PC-9 (cell line): ENCODE measurements around the gene TSEN34. TPM values are rescaled to one million over a fixed set of nuclear protein-coding genes. Genes with fewer than 3 reads are reported as not detected.

Source experiments
- BruUV-seq: library from RNA; stranded (reverse); fragments of 400-500 nt; replicated peaks from 2 replicates; lab custom pipeline; 2021; lab: Mats Ljungman, UMichigan
- CTCF ChIA-PET: fragments of 300-600 bp; sonication (Branson Sonifier 250); formaldehyde crosslinking; loops from one replicate; lab custom pipeline; 2022; ENCODE audit warnings: antibody characterized with exemption; lab: Charles Lee
- POLR2A ChIA-PET: fragments of 300-600 bp; sonication (Branson Sonifier 250); formaldehyde crosslinking; loops from one replicate; lab custom pipeline; 2022; ENCODE audit warnings: antibody characterized with exemption; ENCODE audit not compliant: unreplicated experiment; lab: Charles Lee
- DNase-seq, 2 experiments: peaks; one replicate each; pipeline versions ENCODE4 v3.0.0 to v3.0.0-alpha.2; 2015 to 2022; ENCODE audit warnings: mixed read lengths in 1 of 2
- H2AFZ ChIP-seq: fragments of 200-600 bp; sonication (generic); 2 replicates; pipeline ENCODE4 v1.8.1; 2017; ENCODE audit warnings: antibody characterized with exemption
- H3F3A ChIP-seq: fragments of 200-600 bp; sonication (generic); 2 replicates; pipeline ENCODE4 v1.8.1; 2017; ENCODE audit warnings: antibody characterized with exemption, mild to moderate bottlenecking, low read depth; ENCODE audit not compliant: insufficient read depth
- H3K27ac ChIP-seq: fragments of 200-600 bp; sonication (generic); 2 replicates; pipeline ENCODE4 v1.6.1; 2016; ENCODE audit warnings: mixed run types
- H3K27me3 ChIP-seq: fragments of 200-600 bp; sonication (generic); 2 replicates; pipeline ENCODE4 v1.6.1; 2016; ENCODE audit warnings: low read depth, mixed run types; ENCODE audit not compliant: insufficient read depth
- H3K36me3 ChIP-seq: fragments of 200-600 bp; sonication (generic); 2 replicates; pipeline ENCODE4 v1.6.1; 2016; ENCODE audit warnings: low read depth, mixed run types
- H3K4me1 ChIP-seq: fragments of 200-600 bp; sonication (generic); replicated peaks from 2 replicates; pipeline ENCODE4 v1.6.1; 2016; ENCODE audit warnings: mixed run types; ENCODE audit not compliant: insufficient read depth
- H3K4me2 ChIP-seq: fragments of 200-600 bp; sonication (generic); 2 replicates; pipeline ENCODE4 v1.6.1; 2017; ENCODE audit warnings: mixed run types
- H3K4me3 ChIP-seq: fragments of 200-600 bp; sonication (generic); 2 replicates; pipeline ENCODE4 v1.6.1; 2016; ENCODE audit warnings: mixed run types
- H3K79me2 ChIP-seq: fragments of 200-600 bp; sonication (generic); 2 replicates; pipeline ENCODE4 v1.6.1; 2017; ENCODE audit warnings: low read depth, mixed run types
- H3K9me2 ChIP-seq: fragments of 200-600 bp; sonication (generic); 2 replicates; pipeline ENCODE4 v1.8.1; 2017; ENCODE audit warnings: mild to moderate bottlenecking; ENCODE audit not compliant: insufficient read depth
- H3K9me3 ChIP-seq: fragments of 200-600 bp; sonication (generic); 2 replicates; pipeline ENCODE4 v1.8.1; 2016; ENCODE audit warnings: low read depth; ENCODE audit not compliant: insufficient read depth
- H4K20me1 ChIP-seq: fragments of 200-600 bp; sonication (generic); 2 replicates; pipeline ENCODE4 v1.8.1; 2017; ENCODE audit not compliant: insufficient read depth
- CTCF ChIP-seq: fragments of 200-600 bp; sonication (generic); conservative IDR thresholded peaks from 2 replicates; pipeline ENCODE4 v1.6.1; 2017; ENCODE audit warnings: mixed run types, antibody characterized with exemption, mild to moderate bottlenecking, moderate library complexity
- EZH2 ChIP-seq: fragments of 200-600 bp; sonication (generic); IDR thresholded peaks from 2 replicates; pipeline ENCODE4 v1.8.0; 2017; ENCODE audit warnings: antibody characterized with exemption, low read depth
- intact Hi-C: fragments of 100-400 bp; cut with micrococcal nuclease; formaldehyde crosslinking; loops from one replicate; pipeline ENCODE4 v1.10.0; 2022; ENCODE audit not compliant: unreplicated experiment
- total RNA-seq: library from RNA; stranded (reverse); gene quantifications from 2 replicates; pipeline ENCODE4 v1.2.3, GENCODE V29; 2021

TSEN34 gene
- total RNA-seq, 1 experiment from 2014 or later = 134 TPM

- H3K9me3 ChIP-seq = no peaks in the 10 kb centered on the region
- H3K4me3 ChIP-seq = no peak overlapping the region
- H3K27ac ChIP-seq = peak overlapping the region; percentile 60; the same call in 1 of the 2 replicates
- no peak overlapping the region for H3K4me2 ChIP-seq
- H3K36me3 ChIP-seq = peaks cover 40% of the 10 kb centered on the region
- H2AFZ ChIP-seq = no peak overlapping the region
- H3F3A ChIP-seq = peaks cover 74% of the 10 kb centered on the region
- POLR2A ChIA-PET = interaction anchor here (0.6 kb wide), 1 partner anchor 222 kb away, joined by 3 read pairs; no protein-coding TSS in a partner anchor
- no TSS peak for BruUV-seq
- TF ChIP-seq CTCF (no peak), EZH2 (no peak)
- H3K27me3 ChIP-seq = no peaks in the 10 kb centered on the region
- CTCF ChIA-PET = no interaction called here
- peaks cover 66% of the 10 kb centered on the region for H4K20me1 ChIP-seq
- no peaks in the 10 kb centered on the region for H3K9me2 ChIP-seq
- peaks cover 38% of the 10 kb centered on the region for H3K79me2 ChIP-seq
- DNase-seq = peak; percentile 29 to 68
- intact Hi-C loops = no loop called here
- H3K4me1 ChIP-seq = peaks cover 52% of the 10 kb centered on the region
Measured at GRCh38 chr19:54207983-54208783, 17.1 kb downstream of the TSEN34 start.

GRCh38 chr19:54208784-54209057 is 17.6 kb downstream of the TSEN34 start:
- Histone ChIP-seq H2AFZ (no peak overlapping the region), H3K36me3 (peaks cover 34% of the 10 kb centered on the region), H3K4me2 (peak overlapping the region; percentile 50; the same call in 1 of the 2 replicates), H3K4me1 (peaks cover 46% of the 10 kb centered on the region), H3K9me3 (no peaks in the 10 kb centered on the region), H3K79me2 (peaks cover 32% of the 10 kb centered on the region), H4K20me1 (peaks cover 61% of the 10 kb centered on the region), H3K27me3 (no peaks in the 10 kb centered on the region), H3K9me2 (no peaks in the 10 kb centered on the region), H3F3A (peaks cover 69% of the 10 kb centered on the region), H3K27ac (peak overlapping the region; percentile 60; the same call in 1 of the 2 replicates), H3K4me3 (no peak overlapping the region)
- CTCF ChIA-PET = no interaction called here
- no TSS peak for BruUV-seq
- TF ChIP-seq CTCF (no peak), EZH2 (no peak)
- POLR2A ChIA-PET = no interaction called here
- intact Hi-C loops = no loop called here
- DNase-seq = peak in 1 of 2 experiments; percentile 49

- Histone ChIP-seq H3K4me2 (peak overlapping the region; percentile 50), H3K79me2 (peaks cover 27% of the 10 kb centered on the region), H3K4me1 (peaks cover 41% of the 10 kb centered on the region), H3K36me3 (peaks cover 29% of the 10 kb centered on the region), H3K9me3 (no peaks in the 10 kb centered on the region), H3F3A (peaks cover 64% of the 10 kb centered on the region), H3K9me2 (no peaks in the 10 kb centered on the region), H2AFZ (no peak overlapping the region), H3K4me3 (no peak overlapping the region), H3K27me3 (no peaks in the 10 kb centered on the region), H3K27ac (peak overlapping the region; percentile 60), H4K20me1 (peaks cover 56% of the 10 kb centered on the region)
- POLR2A ChIA-PET = interaction anchor here (0.6 to 0.7 kb wide), 2 partner anchors 50 to 400 kb away, joined by 3 to 9 read pairs; no protein-coding TSS in a partner anchor
- peak; percentile 25 to 53 for DNase-seq
- TF ChIP-seq EZH2 = no peak
- no peak for TF ChIP-seq CTCF
- intact Hi-C loops = no loop called here
- CTCF ChIA-PET = interaction anchor here (0.5 kb wide), 1 partner anchor 117 kb away, joined by 3 read pairs; no protein-coding TSS in a partner anchor
- no TSS peak for BruUV-seq
Measured at GRCh38 chr19:54209058-54209810, 18.1 kb downstream of the TSEN34 start.
